Measurements from ENCODE around the gene KCTD16.

The KCTD16 gene

DNA sequence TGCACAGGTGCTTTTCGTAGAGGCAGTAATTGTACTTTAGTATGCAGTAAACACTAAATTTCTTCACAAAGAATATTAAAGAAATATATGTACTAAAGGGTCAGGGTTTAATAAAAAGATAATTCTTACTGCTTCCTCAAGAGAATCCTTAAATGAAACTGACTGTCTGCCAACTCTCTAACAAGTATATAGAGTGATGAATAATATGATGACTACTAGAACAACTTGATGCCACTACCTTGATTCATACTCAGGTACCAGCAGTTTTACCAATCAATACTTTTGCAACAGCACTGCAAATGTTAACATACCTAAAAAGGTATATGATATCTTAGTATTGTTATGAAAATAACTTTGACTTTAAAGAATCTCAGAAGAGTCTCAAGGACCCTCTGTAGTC, 4.0 kb upstream of the KCTD16 start:
- DNase-seq (ENCODE audit: low spot score) = no peak

DNA sequence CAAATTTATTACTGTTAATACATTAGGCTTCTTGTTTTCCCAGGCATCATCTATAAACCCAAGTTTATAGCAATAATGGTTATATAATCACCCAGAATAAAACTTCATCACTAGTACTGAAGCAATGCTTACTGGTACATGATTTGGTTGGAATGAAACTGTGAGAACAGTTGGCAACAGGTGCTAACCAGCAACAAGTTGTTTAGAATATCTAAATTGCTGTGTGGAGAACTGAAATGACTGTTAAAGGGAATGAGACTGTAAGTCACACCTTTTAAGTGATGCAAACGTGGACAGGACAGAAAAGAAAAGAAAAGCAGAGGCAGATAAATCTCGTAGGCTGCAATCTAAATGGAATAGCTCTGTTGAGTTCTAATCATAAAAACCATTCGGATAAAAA, 2.7 kb upstream of the KCTD16 start:
- DNase-seq (ENCODE audit: low spot score) = no peak

DNA sequence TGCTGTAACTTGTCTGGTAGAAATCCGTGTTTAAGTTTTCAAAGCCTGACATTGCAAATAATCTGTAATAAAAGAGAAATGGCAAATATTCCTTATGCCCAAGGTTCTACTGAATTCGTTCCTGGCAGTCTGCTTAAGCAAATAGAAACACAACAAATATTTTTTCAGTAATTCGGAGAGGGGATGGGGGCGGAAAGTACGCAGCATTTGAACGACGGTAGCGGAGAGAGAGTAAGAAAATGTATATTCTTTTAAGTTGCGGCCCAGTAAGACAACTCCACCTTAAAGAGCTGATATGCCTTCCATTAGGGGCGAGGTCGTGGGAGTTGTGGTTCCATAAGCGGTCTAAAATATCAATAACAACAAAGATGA, 783 bp upstream of the KCTD16 start:
- DNase-seq (ENCODE audit: low spot score) = no peak

DNA sequence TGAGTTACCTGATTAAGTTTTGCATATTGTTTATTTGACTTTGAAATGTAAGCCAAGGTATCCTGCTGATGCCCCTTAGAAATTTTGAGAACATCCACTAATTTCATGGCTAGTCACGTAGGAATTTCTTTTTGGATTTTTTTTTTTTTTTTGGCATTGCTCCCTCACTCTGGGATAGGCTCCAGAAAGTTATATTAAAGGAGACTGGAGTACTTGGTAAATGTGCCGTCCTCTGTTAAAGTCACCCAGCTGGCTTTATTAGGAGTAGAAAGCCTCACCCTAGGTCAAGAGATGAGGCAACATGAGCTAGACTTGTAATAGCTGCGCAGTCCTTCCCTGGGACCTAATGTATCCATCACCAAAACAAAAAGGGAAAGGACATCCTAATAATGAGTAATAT, 3.1 kb downstream of the KCTD16 start:
- no peak for DNase-seq (ENCODE audit: low spot score)

DNA sequence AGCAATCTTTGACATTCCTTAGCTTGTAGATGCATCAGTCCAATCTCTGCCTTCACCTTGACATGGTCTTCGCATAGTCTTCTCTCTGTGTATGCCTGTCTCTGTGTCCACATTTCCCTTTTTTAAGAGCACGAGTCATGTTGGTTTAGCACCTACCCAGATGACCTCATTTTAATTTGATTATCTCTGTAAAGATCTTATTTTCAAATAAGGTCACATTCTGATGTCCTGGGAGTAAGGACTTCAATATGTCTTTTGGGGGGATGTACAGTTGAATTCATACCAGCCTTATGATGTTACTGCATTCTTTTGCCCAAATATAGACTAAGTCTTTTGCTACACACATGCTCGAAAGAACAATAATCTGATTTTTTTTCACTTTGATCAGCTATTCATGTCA, 6.9 kb downstream of the KCTD16 start:
- DNase-seq (ENCODE audit: low spot score) = no peak

DNA sequence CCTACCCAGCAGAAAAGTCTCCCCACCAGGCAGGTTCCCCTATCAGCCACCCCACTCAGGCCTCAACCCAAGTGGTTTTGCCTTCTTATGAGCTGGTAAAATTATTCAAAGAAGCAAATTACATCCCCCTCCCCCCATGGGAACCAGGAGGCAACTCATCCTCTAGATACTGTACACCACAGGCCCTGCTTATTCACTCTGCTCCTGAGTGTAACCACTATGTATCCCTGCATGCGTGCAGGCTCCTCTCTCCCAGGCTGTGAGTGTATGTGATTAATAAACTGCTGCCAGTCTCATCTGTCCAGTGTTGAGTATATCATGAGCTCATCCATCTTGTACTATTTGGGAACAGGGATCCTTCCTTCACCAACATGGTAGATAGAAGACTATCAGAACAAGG, 8.6 kb downstream of the KCTD16 start:
- DNase-seq (ENCODE audit: low spot score) = no peak

DNA sequence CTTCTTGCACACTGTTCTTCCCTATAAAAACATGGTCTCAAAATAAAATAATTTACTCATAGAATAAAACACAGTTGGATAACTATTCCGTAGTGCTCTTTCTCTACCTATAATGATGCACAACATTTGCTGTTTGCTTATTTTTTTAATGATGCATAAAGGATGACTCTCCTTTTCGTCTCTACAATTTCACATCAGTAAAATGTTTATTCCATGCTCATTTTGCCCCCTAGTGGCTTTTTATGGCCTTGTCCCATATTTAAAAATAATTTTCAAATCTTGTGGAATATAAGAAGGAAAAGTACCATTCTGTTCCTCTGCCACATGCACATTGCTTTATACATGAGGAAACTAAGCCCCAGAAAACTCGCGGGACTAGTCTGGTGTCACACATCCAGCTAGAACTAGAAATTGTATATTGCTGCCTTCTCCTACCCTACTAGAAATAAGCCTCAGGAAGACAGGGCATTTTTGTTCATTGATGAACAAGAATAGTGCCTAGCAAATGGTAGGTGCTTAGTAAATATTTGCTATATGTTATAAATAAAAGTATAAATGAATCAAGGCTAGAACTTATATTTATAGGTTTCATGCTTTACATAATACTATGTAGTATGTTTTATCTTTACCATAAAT, 12.7 kb downstream of the KCTD16 start:
- DNase-seq (ENCODE audit: low spot score) = no peak

DNA sequence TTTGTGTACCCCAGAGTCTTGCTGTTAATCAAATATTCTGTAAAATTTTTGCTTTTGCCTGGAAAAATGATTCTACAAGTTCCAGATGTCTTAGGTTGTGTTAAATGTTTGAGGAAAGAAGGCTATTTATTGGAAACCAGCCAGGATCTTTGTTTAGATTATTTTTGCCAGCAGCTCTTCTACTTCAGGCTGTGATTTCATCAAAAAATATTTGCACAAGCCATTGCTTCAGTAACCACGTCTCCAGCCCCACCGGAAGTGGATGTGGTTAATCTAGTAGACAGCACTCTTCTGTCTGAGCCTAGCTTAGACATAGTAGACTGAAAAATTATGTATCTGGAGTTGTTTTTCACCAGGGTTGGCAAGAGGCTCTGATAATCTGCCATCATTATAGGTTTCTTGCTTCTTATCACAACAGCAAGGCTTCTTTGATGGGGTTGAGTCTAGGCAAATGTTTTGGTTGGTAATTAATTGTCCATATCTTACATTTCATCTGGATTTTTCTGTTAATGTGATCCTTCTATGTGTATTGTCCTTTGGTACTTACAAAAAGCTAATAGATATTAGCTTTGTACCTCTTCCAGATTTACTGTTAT, 17.1 kb downstream of the KCTD16 start:
- no peak for DNase-seq (ENCODE audit: low spot score)

DNA sequence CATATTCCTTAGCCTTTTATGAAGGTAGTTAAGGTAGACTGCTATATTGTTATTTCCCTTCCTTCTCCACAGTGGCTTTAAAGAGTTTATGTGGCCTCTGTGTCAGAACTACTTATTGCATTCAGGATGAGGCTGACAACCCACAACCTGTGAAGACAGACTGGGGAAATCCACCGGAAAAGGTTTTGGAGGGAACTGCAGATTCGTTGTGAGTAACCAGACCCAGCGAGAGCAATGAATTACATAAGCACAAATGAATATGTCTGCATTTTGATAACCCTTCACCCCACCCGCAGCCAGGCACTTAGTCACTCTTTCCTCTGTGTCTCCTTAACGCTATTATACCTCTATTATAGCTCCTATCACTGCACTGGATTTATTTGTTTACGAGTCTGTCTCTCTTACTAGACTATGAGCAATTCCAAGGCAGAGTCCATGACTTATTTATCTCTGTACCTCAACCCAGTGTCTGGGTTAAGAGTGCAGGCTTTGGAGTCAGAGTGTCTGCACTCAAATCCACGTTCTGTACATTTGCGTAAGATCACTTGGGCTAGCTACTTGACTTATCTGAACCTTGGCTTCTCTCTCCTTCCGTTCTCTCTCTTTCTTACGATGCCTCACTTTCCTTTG, 19.2 kb downstream of the KCTD16 start:
- no peak for DNase-seq (ENCODE audit: low spot score)

DNA sequence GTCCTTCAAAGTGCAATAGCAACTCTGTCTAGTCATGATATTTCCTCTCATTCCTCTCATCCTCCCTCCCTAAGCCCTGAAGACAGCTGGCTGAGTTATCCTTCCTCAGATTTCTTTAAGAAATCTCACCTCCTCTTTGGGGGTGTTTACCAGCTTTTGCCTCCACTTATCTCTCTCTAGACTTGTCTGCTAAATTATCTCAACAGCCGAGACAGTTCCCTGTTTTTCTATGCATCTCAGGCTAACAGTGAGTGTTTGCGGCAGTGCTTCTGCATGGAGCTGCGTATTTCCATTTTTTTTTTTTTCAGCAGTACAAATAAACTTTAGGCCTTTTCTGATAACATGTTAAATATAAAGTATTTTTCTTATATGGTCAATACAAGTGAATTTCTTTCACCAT, 20.9 kb downstream of the KCTD16 start:
- DNase-seq (ENCODE audit: low spot score) = no peak

DNA sequence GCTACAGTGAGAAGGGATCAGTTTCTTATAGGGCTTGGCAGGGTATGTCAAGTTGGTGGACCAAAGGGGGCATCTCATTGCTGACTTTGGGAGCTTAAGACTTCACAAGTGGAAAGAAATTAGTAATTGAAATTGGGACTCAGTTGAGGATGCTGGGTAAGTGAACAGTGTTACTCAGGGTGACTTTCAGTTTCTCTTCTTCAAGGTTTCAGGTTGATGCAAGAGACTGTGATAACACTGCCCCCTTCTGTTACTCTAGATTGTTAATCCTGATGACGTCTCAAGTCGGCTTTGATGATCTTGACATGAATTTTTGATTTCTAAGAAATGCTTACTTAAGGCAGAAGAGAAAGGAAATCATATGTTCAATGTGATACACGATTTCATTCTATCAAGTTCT, 21.3 kb downstream of the KCTD16 start:
- DNase-seq (ENCODE audit: low spot score) = no peak

DNA sequence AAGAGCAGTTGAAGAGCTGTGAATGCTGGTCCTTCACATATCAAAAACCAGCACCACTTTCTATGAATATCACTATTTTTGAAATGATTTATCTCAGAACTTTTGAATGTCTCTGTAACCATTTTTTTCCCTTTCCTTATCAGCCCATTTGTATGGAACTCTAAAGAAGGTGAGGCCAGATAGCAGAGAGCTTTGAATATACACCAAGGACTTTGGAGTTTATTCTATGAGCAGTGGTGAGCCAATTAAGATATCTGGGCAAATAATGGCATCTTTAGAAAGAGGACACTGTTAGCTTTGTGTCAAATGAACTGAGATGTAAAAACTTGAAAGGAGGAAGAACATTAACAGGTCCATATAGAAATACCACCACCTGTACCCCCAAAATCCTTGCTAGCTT, 22.0 kb downstream of the KCTD16 start:
- no peak for DNase-seq (ENCODE audit: low spot score)

DNA sequence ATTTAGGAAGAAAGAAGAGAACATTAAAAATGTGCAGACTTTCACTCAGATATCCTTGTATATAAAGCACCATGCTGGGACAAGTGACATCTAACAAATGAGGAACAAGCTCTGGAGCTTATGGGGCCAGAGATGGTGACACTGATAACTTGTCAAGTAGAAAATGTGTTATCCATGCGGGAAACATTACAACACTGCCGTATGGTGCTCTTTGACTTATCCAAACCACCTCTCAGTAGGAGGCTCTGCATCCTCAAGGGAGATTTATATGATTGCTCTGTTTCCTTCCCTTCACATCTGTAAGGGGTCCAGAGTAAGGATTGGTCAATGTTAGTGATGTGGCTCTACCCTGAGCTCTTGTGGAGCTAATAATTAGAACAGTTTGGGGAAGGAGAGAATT, 23.5 kb downstream of the KCTD16 start:
- DNase-seq (ENCODE audit: low spot score) = no peak

DNA sequence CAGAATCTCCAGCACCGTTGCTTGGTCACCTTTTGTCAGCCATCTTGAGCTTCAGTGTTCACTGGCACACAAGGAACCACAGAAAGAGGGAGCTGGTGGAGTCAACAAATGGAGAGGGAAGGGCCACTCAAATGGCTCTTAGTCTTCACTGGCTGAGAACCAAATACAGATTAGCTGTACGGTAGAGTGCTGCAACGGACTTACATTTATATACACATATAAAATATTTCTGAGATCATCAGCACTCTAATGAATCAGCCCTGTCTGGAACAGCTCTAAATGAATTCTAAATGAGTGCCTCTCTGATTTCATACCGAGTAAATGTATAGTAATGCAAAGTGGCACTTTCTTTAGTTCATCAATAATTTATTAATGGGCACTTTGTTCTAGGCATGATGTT, 24.8 kb downstream of the KCTD16 start:
- DNase-seq (ENCODE audit: low spot score) = no peak

DNA sequence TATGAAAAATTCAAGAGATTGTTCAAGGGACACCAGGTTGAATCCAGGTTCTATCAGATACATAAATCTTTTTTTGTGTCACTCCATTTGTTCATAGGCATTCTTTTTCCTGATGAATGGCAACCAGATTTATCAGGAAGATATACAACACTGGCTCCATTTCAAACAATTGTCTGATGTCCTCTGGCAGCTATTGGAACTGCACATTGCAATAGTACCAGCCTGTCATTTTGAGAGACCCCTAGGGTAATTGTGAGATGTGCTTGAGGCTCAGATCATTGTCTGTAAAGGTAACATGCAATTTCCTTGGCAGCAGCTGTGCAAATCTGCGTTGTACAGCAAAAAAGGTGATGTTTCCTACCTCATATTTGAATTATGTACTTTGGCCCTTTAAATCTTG, 25.9 kb downstream of the KCTD16 start:
- no peak for DNase-seq (ENCODE audit: low spot score)

DNA sequence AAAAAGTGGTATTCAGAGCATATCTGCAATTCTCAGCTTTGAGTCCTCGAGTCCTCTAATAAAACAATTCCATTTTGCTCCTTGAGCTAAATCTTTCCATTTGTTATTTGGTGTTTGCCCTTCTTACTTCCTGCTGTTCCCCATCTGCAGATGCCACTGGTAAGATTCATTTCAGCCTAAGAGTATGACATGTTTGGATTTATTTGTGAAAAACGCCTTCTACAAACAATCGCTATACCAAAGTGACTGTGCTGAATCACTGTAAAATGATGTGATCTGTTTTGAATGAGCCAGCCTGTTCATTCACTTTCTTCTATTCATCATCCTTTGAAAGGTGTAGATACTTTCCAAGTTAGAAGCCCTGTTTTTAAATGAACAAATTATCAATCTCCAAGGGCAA, 27.7 kb downstream of the KCTD16 start:
- DNase-seq (ENCODE audit: low spot score) = no peak

DNA sequence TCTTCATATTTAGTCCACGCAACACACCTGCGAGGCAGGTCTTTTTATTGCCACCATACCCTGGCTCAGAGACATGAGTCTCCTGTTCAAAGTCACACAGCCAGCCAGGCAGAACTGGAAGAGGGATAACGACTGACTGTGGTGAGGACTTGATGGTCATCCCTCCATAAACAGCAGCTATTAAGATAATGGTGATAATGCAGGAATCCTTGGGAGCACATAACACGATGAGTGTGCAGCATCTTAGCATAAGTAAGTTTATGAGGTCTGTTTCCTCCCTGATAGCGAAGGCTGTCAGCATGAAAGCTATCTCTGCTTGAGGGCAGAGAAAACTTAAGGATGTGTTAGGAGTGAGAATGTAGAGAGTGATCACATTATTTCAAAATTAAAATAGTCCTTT, 30.9 kb downstream of the KCTD16 start:
- no peak for DNase-seq (ENCODE audit: low spot score)

DNA sequence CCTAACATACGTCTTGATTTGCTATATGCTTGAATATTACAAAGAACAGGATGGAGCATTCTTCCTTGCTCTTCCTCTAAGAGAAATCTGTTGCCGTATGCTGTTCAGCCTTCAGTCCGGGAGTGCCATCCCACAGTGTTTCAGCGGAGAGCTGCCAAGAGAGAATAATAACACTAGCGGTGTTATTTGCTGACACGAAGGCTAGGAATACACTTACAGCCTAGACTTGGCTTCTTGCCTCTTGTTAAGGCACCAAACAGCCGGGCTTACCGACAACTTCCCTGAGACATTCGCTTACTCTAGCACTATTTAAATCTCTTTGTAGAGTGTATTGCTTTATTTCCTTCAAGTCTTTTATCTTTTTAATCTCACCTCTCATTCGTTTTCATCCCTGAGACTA, 31.4 kb downstream of the KCTD16 start:
- DNase-seq (ENCODE audit: low spot score) = no peak

DNA sequence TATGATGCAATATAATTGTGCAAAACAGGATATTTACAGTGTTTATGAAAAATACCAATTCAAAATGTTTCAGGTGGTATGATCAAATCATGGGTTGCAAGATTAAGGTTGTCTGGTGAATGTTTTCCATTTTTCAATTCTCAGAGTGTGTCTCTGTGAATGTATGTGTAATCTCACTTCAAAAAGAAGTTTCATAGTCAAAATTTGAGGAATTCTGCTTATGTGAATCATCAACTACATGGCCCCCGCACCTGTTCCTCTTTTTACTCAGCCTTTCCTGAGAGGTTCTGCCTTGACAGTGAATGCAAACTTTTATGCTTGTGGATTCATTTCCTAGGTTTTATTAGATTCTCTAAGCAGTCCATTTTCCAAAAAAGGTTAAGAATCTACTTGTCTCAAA, 32.1 kb downstream of the KCTD16 start:
- no peak for DNase-seq (ENCODE audit: low spot score)

DNA sequence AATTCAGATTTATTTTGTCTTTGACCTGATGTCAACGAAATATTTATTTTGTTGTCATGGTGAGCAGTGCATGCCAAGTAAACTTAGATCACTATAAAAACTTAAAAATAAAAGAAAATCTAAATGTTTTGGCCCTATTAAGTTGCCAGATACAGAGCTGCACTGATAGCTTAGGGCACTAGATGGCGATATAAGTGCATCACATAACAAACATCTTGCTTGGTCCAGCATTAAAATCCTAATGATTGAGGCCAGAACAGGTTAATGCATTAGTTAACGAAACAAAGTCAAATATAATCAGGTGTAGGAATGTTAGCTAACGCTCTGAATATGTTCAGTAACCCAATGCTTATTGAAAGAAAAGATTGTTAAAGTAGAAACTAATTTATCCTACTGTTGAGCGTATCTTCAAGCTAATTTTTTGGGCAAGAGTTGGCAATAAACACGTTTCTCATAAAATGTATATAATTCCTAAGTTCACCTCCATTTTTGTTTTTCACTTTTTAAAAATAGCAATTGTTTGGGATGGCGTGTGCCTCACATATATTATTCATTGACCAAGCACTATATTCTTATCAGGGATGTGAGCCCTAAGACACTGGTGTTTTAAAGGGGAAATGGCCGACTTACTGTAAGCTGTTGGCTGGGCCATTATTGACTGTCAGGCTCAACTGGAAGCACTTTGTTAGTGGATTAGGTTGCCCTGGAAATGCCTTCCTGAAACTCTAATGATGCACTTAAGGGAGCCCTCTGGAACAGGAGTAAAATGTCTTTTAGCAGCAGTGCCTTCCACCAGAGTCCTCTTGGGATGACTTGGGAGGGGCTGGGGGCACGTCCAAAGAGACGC, 33.3 kb downstream of the KCTD16 start:
- DNase-seq (ENCODE audit: low spot score) = no peak

DNA sequence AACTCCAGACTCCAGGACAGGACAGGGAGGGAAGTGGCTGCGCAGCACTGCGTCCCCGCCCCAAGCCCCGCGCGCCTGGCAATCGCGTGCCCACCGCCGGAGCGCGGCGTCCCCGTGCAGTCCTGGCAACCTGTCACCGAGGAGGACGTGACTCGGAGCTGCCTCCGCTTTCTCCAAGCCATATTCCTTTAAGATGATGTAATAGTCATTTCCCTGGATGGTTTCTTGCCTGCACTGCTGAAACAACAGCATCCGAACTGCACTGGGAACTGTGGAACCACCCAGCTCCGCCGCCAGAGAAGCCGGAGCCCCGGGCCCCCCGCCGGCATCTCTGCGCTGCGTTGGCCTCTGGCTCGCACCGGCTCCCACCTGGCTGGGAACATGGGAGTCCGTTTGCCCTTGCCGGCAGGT, 34.5 kb downstream of the KCTD16 start:
- DNase-seq (ENCODE audit: low spot score) = no peak

DNA sequence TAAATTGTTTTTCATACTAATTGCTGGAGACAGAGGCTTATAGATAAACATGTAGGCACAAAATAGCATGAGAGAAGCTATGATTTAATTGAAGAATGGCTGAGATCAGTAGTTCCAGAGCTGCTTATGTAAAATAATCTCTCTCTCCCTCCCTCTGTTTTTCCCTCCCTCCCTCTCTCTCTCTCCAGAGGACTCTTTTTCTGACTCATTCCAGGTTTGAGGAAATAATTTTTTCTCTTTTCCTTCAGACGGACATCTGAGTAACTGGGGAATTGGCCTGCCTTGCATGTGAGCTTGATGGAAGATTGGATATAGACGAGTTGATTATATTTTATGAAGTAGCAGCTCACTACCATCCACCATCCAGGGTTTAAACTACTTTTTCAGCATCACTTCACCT, 35.5 kb downstream of the KCTD16 start:
- DNase-seq (ENCODE audit: low spot score) = no peak

DNA sequence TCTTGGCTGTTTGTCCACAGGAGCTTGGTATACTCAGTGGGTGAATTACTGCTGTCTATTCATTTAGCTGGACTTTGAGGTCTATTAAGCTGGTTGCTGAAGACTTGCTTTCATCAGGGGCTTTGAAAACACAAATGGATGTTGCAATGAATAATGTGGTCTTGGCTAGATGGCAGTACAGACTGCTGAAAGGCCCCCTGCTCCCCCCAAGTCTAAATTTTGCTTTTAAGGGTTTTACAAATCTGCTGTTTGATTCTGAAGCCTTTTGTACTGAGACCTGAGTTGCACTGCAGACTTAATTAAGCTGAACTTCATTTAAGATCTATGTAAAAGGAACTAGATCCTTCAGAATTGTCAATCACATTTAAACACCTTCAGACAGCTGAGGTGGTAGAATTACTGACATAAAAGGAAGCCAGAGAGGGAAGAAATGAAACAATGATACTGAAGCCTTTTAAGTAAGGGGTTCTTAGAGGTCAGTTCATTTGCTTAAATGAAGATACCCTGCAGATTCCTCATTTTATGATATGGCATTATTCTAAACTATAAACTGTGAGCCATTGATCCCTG, 37.3 kb downstream of the KCTD16 start:
- DNase-seq (ENCODE audit: low spot score) = no peak
